WTC11 (cell line): ENCODE measurements around the gene FBXO31. TPM values are rescaled to one million over a fixed set of nuclear protein-coding genes. Genes with fewer than 3 reads are reported as not detected.
A peak's percentile ranks its signal among the peaks of the same experiment; 100 is the strongest.

ENCODE experiments used
- ATAC-seq: fragments of 200-7000 bp; cut with Tn5 transposase; 2 replicates; pipeline ENCODE4 v1.10.0; 2021; ENCODE audit warnings: mild to moderate bottlenecking, moderate library complexity
- CTCF ChIA-PET: fragments of 300-600 bp; sonication (Branson Sonifier 250); formaldehyde crosslinking; loops from one replicate; lab custom pipeline; 2021; ENCODE audit warnings: antibody characterized with exemption; lab: Charles Lee
- POLR2A ChIA-PET: fragments of 350-600 bp; sonication (Branson Sonifier 250); formaldehyde crosslinking; loops from one replicate; lab custom pipeline; 2021; ENCODE audit warnings: antibody characterized with exemption; lab: Charles Lee
- DNase-seq: peaks from one replicate; pipeline ENCODE4 v3.0.0; 2021; ENCODE audit warnings: low spot score
- H3K27ac Mint-ChIP-seq: 2 replicates; pipeline ENCODE4 v1.8.0; 2021; ENCODE audit warnings: mixed read lengths
- H3K27me3 Mint-ChIP-seq: 2 replicates; pipeline ENCODE4 v1.8.0; 2021; ENCODE audit warnings: low read depth, mild to moderate bottlenecking, moderate library complexity, mixed read lengths
- H3K36me3 Mint-ChIP-seq: 2 replicates; pipeline ENCODE4 v1.8.0; 2021; ENCODE audit warnings: mixed read lengths
- H3K4me1 Mint-ChIP-seq: 2 replicates; pipeline ENCODE4 v1.8.0; 2022; ENCODE audit warnings: mixed read lengths
- H3K4me3 Mint-ChIP-seq: 2 replicates; pipeline ENCODE4 v1.8.0; 2021; ENCODE audit warnings: mild to moderate bottlenecking, moderate library complexity, mixed read lengths
- H3K9me3 Mint-ChIP-seq: 2 replicates; pipeline ENCODE4 v1.8.0; 2021; ENCODE audit warnings: mixed read lengths
- ARID4B ChIP-seq: sonication (generic); formaldehyde crosslinking; IDR thresholded peaks from 2 replicates; pipeline ENCODE4 v1.8.0; 2023; ENCODE audit warnings: missing genetic modification reagents, mild to moderate bottlenecking, borderline replicate concordance
- E2F5 ChIP-seq: sonication (generic); formaldehyde crosslinking; IDR thresholded peaks from 2 replicates; pipeline ENCODE4 v1.8.1; 2022; ENCODE audit warnings: mild to moderate bottlenecking, moderate library complexity, missing genetic modification reagents
- FOXJ3 ChIP-seq: sonication (generic); formaldehyde crosslinking; IDR thresholded peaks from 2 replicates; pipeline ENCODE4 v1.9.0; 2021; ENCODE audit warnings: missing genetic modification reagents, mild to moderate bottlenecking, borderline replicate concordance
- GTF2I ChIP-seq: fragments of 250-450 bp; sonication (Bioruptor Pico); conservative IDR thresholded peaks from 2 replicates; pipeline ENCODE4 v1.4.0; 2021; ENCODE audit warnings: mild to moderate bottlenecking
- HMGXB4 ChIP-seq: sonication (generic); formaldehyde crosslinking; IDR thresholded peaks from 2 replicates; pipeline ENCODE4 v1.8.1; 2023; ENCODE audit warnings: mild to moderate bottlenecking, moderate library complexity, missing genetic modification reagents
- IRF1 ChIP-seq: sonication (generic); formaldehyde crosslinking; IDR thresholded peaks from 2 replicates; pipeline ENCODE4 v1.8.0; 2023; ENCODE audit warnings: missing genetic modification reagents
- PRDM15 ChIP-seq: sonication (generic); formaldehyde crosslinking; IDR thresholded peaks from 2 replicates; pipeline ENCODE4 v1.8.0; 2022; ENCODE audit warnings: missing genetic modification reagents
- PREB ChIP-seq: sonication (generic); formaldehyde crosslinking; IDR thresholded peaks from 2 replicates; pipeline ENCODE4 v1.8.1; 2022; ENCODE audit warnings: mild to moderate bottlenecking, missing genetic modification reagents, moderate library complexity, borderline replicate concordance
- PRRX2 ChIP-seq: fragments of 250-450 bp; sonication (Bioruptor Pico); IDR thresholded peaks from 2 replicates; pipeline ENCODE4 v1.8.0; 2021; ENCODE audit warnings: mild to moderate bottlenecking
- SP1 ChIP-seq: sonication (generic); formaldehyde crosslinking; conservative IDR thresholded peaks from 2 replicates; pipeline ENCODE4 v1.8.1; 2022; ENCODE audit warnings: missing genetic modification reagents
- TEAD1 ChIP-seq: sonication (generic); formaldehyde crosslinking; IDR thresholded peaks from 2 replicates; pipeline ENCODE4 v1.8.0; 2022; ENCODE audit warnings: mild to moderate bottlenecking, missing genetic modification reagents
- TEAD4 ChIP-seq: sonication (generic); formaldehyde crosslinking; IDR thresholded peaks from 2 replicates; pipeline ENCODE4 v1.8.0; 2022; ENCODE audit warnings: mild to moderate bottlenecking, missing genetic modification reagents
- TP53 ChIP-seq: sonication (generic); formaldehyde crosslinking; IDR thresholded peaks from 2 replicates; pipeline ENCODE4 v1.8.1; 2023; ENCODE audit warnings: mild to moderate bottlenecking, missing genetic modification reagents
- USF1 ChIP-seq: sonication (generic); formaldehyde crosslinking; IDR thresholded peaks from 2 replicates; pipeline ENCODE4 v1.8.0; 2022; ENCODE audit warnings: mild to moderate bottlenecking, missing genetic modification reagents
- ZBTB21 ChIP-seq: sonication (generic); formaldehyde crosslinking; IDR thresholded peaks from 2 replicates; pipeline ENCODE4 v1.8.1; 2023; ENCODE audit warnings: mild to moderate bottlenecking, missing genetic modification reagents, borderline replicate concordance
- ZNF121 ChIP-seq: sonication (generic); formaldehyde crosslinking; IDR thresholded peaks from 2 replicates; pipeline ENCODE4 v1.8.0; 2023; ENCODE audit warnings: missing genetic modification reagents
- ZNF219 ChIP-seq: sonication (generic); formaldehyde crosslinking; IDR thresholded peaks from 2 replicates; pipeline ENCODE4 v1.8.0; 2023; ENCODE audit warnings: missing genetic modification reagents, mild to moderate bottlenecking, borderline replicate concordance
- ZNF263 ChIP-seq: sonication (generic); formaldehyde crosslinking; IDR thresholded peaks from 2 replicates; pipeline ENCODE4 v1.8.1; 2022; ENCODE audit warnings: low read depth, mild to moderate bottlenecking, moderate library complexity, missing genetic modification reagents
- ZNF281 ChIP-seq: sonication (generic); formaldehyde crosslinking; IDR thresholded peaks from 2 replicates; pipeline ENCODE4 v1.8.0; 2023; ENCODE audit warnings: mild to moderate bottlenecking, missing genetic modification reagents
- total RNA-seq: library from RNA; stranded (reverse); gene quantifications from 3 replicates; pipeline ENCODE4 v1.2.3, GENCODE V29; 2021

Gene FBXO31
- total RNA-seq, 1 experiment from 2014 or later = 22.6 TPM

GRCh38 chr16:87384162-87384874 lies 742 bp upstream of the FBXO31 start:
- no peaks in the 10 kb centered on the region for H3K27me3 Mint-ChIP-seq
- DNase-seq (peak; percentile 70), ATAC-seq (peak; percentile 29)
- H3K4me1 Mint-ChIP-seq = peaks cover 39% of the 10 kb centered on the region
- H3K27ac Mint-ChIP-seq = peak overlapping the region; percentile 94
- peak overlapping the region; percentile 80 for H3K4me3 Mint-ChIP-seq
- POLR2A ChIA-PET = interaction anchor here (0.9 to 2.3 kb wide), 5 partner anchors 9 to 86 kb away, joined by 3 to 9 read pairs (median 4); partner anchors contain the start of gene C16orf95
- peaks cover 5% of the 10 kb centered on the region for H3K36me3 Mint-ChIP-seq
- CTCF ChIA-PET = interaction anchor here (1.0 to 2.1 kb wide), 8 partner anchors 9 to 106 kb away, joined by 3 to 19 read pairs (median 4); partner anchors contain the start of gene C16orf95
- peaks cover under 1% of the 10 kb centered on the region for H3K9me3 Mint-ChIP-seq
- TF ChIP-seq SP1 (no peak), USF1 (peak; percentile 21), PREB (no peak), ZBTB21 (no peak), ARID4B (CRISPR knock-in tag) (0 out of 2 replicates have a peak, but pooled peaks have one; percentile 27), E2F5 (CRISPR knock-in tag) (no peak), TP53 (CRISPR knock-in tag) (no peak), FOXJ3 (CRISPR knock-in tag) (no peak), HMGXB4 (CRISPR knock-in tag) (peak; percentile 98), ZNF121 (peak; percentile 100), ZNF219 (CRISPR knock-in tag) (no peak), PRDM15 (0 out of 2 replicates have a peak, but pooled peaks have one; percentile 18), TEAD1 (CRISPR knock-in tag) (no peak; the same call in 1 of the 2 replicates), GTF2I (CRISPR knock-in tag) (peak; percentile 98), IRF1 (0 out of 2 replicates have a peak, but pooled peaks have one; percentile 65), PRRX2 (CRISPR knock-in tag) (0 out of 2 replicates have a peak, but pooled peaks have one; percentile 18), ZNF263 (CRISPR knock-in tag) (no peak), ZNF281 (CRISPR knock-in tag) (0 out of 2 replicates have a peak, but pooled peaks have one; percentile 24), TEAD4 (CRISPR knock-in tag) (no peak)
